Measurements from ENCODE around the gene SHB.
A peak's percentile ranks its signal among the peaks of the same experiment; 100 is the strongest.

Gene SHB

GRCh38 chr9:38068701-38069628, at the start of gene SHB:
Gene SHB, minus strand, starts transcription at chr9:38069227. Its CDS starts 582 bp downstream, at chr9:38068645.
- peak; percentile 42 for DNase-seq (ENCODE audit: low read depth, low spot score)

- DNase-seq (ENCODE audit: low read depth, low spot score): no peak
Measured at GRCh38 chr9:38117651-38118050, 48.6 kb upstream of the SHB start.

GRCh38 chr9:38114905-38115304, 45.9 kb upstream of the SHB start:
- DNase-seq (ENCODE audit: low read depth, low spot score): no peak

GRCh38 chr9:38112456-38112855, 43.4 kb upstream of the SHB start:
- no peak for DNase-seq (ENCODE audit: low read depth, low spot score)

GRCh38 chr9:38112049-38112448, 43.0 kb upstream of the SHB start:
- DNase-seq (ENCODE audit: low read depth, low spot score): no peak

- DNase-seq (ENCODE audit: low read depth, low spot score): no peak
Measured at GRCh38 chr9:38110476-38110875, 41.4 kb upstream of the SHB start.

- no peak for DNase-seq (ENCODE audit: low read depth, low spot score)
Measured at GRCh38 chr9:38109601-38110000, 40.6 kb upstream of the SHB start.

GRCh38 chr9:38108326-38108725, 39.3 kb upstream of the SHB start:
- no peak for DNase-seq (ENCODE audit: low read depth, low spot score)

- DNase-seq (ENCODE audit: low read depth, low spot score): no peak
Measured at GRCh38 chr9:38107811-38108304, 38.8 kb upstream of the SHB start.

GRCh38 chr9:38107405-38107804, 38.4 kb upstream of the SHB start:
- no peak for DNase-seq (ENCODE audit: low read depth, low spot score)

- no peak for DNase-seq (ENCODE audit: low read depth, low spot score)
Measured at GRCh38 chr9:38106488-38106887, 37.5 kb upstream of the SHB start.

- no peak for DNase-seq (ENCODE audit: low read depth, low spot score)
Measured at GRCh38 chr9:38103340-38103739, 34.3 kb upstream of the SHB start.

GRCh38 chr9:38101423-38101822, 32.4 kb upstream of the SHB start:
- no peak for DNase-seq (ENCODE audit: low read depth, low spot score)

- DNase-seq (ENCODE audit: low read depth, low spot score): no peak
Measured at GRCh38 chr9:38096238-38096805, 27.3 kb upstream of the SHB start.

- DNase-seq (ENCODE audit: low read depth, low spot score): no peak
Measured at GRCh38 chr9:38094165-38094564, 25.1 kb upstream of the SHB start.

GRCh38 chr9:38092656-38093055, 23.6 kb upstream of the SHB start:
- DNase-seq (ENCODE audit: low read depth, low spot score): no peak

- no peak for DNase-seq (ENCODE audit: low read depth, low spot score)
Measured at GRCh38 chr9:38092200-38092524, 23.1 kb upstream of the SHB start.

GRCh38 chr9:38091310-38092199, 22.5 kb upstream of the SHB start:
- no peak for DNase-seq (ENCODE audit: low read depth, low spot score)

GRCh38 chr9:38090170-38090569, 21.1 kb upstream of the SHB start:
- DNase-seq (ENCODE audit: low read depth, low spot score): no peak

- no peak for DNase-seq (ENCODE audit: low read depth, low spot score)
Measured at GRCh38 chr9:38089387-38090165, 20.5 kb upstream of the SHB start.
